ENCODE measurements around the gene IRS1.

Gene IRS1

GRCh38 chr2:226725126-226725860, 74.3 kb downstream of the IRS1 start:
- no peak for DNase-seq (ENCODE audit: low read depth in 3 of 3)

GRCh38 chr2:226721541-226721940, 78.1 kb downstream of the IRS1 start:
- no peak for DNase-seq (ENCODE audit: low read depth in 3 of 3)

GRCh38 chr2:226720948-226721347, 78.7 kb downstream of the IRS1 start:
- DNase-seq (ENCODE audit: low read depth in 3 of 3) = no peak

- DNase-seq (ENCODE audit: low read depth in 3 of 3) = no peak
Measured at GRCh38 chr2:226717719-226718118, 81.9 kb downstream of the IRS1 start.

- DNase-seq (ENCODE audit: low read depth in 3 of 3) = no peak
Measured at GRCh38 chr2:226716126-226716525, 83.5 kb downstream of the IRS1 start.

- DNase-seq (ENCODE audit: low read depth in 3 of 3) = no peak
Measured at GRCh38 chr2:226715347-226715990, 84.2 kb downstream of the IRS1 start.

GRCh38 chr2:226712941-226713340, 86.7 kb downstream of the IRS1 start:
- no peak for DNase-seq (ENCODE audit: low read depth in 3 of 3)

GRCh38 chr2:226711606-226712296, 87.9 kb downstream of the IRS1 start:
- no peak for DNase-seq (ENCODE audit: low read depth in 3 of 3)

GRCh38 chr2:226707499-226707898, 92.1 kb downstream of the IRS1 start:
- DNase-seq (ENCODE audit: low read depth in 3 of 3) = no peak

GRCh38 chr2:226705965-226706364, 93.7 kb downstream of the IRS1 start:
- no peak for DNase-seq (ENCODE audit: low read depth in 3 of 3)

- no peak for DNase-seq (ENCODE audit: low read depth in 3 of 3)
Measured at GRCh38 chr2:226705133-226705886, 94.3 kb downstream of the IRS1 start.

GRCh38 chr2:226703514-226703913, 96.1 kb downstream of the IRS1 start:
- DNase-seq (ENCODE audit: low read depth in 3 of 3) = no peak

- DNase-seq (ENCODE audit: low read depth in 3 of 3) = no peak
Measured at GRCh38 chr2:226702376-226702775, 97.2 kb downstream of the IRS1 start.

- DNase-seq (ENCODE audit: low read depth in 3 of 3) = no peak
Measured at GRCh38 chr2:226701052-226701451, 98.6 kb downstream of the IRS1 start.

GRCh38 chr2:226699321-226699720, 100.3 kb downstream of the IRS1 start:
- DNase-seq (ENCODE audit: low read depth in 3 of 3) = no peak

- no peak for DNase-seq (ENCODE audit: low read depth in 3 of 3)
Measured at GRCh38 chr2:226698671-226699070, 100.9 kb downstream of the IRS1 start.

GRCh38 chr2:226694586-226695284, 104.9 kb downstream of the IRS1 start:
- DNase-seq (ENCODE audit: low read depth in 3 of 3) = no peak

GRCh38 chr2:226694149-226694548, 105.5 kb downstream of the IRS1 start:
- no peak for DNase-seq (ENCODE audit: low read depth in 3 of 3)

GRCh38 chr2:226693521-226693920, 106.1 kb downstream of the IRS1 start:
- no peak for DNase-seq (ENCODE audit: low read depth in 3 of 3)

- DNase-seq (ENCODE audit: low read depth in 3 of 3) = no peak
Measured at GRCh38 chr2:226692521-226693126, 107.0 kb downstream of the IRS1 start.

- DNase-seq (ENCODE audit: low read depth in 3 of 3) = no peak
Measured at GRCh38 chr2:226691255-226691654, 108.4 kb downstream of the IRS1 start.
